ENCODE data around the gene FGF4. TPM values are rescaled to one million over a fixed set of nuclear protein-coding genes. Genes with fewer than 3 reads are reported as not detected.

The FGF4 gene, protein sequence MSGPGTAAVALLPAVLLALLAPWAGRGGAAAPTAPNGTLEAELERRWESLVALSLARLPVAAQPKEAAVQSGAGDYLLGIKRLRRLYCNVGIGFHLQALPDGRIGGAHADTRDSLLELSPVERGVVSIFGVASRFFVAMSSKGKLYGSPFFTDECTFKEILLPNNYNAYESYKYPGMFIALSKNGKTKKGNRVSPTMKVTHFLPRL
- total RNA-seq: not detected in 2 replicates

DNA sequence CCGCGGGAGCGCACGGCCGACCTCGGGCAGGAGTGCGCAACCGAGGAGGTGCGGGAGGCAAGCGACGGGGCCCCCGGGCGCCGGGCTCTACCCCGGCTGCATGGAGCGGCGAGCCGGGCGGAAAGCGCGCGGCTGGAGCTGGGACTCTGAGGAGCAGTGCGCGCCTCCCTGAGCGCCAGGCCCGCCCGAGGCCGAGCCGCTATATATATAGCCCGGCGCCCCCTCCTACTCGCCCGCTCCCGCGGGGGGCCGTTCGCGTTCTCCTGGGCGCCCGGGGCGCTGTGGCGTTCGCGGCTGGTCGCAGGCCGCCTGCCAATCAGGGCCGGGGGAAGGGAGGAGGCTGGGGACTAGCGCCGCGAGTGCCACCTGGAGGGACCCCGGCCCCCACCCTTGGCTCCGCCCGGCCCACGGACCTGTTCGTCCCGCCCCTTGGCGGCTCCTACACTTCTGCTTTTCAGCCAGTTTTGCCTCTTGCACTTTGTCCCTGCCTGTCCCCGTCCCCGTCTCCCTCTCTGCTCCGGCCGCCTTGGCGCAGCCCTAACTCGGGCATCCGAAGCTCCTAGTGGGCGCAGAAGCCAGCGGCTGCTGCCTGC lies at the start of gene FGF4:
TSS of gene FGF4 (minus strand) at position 179 of the 593 bp plus-strand sequence. CDS start 257 bp downstream, outside the sequence.

DNA sequence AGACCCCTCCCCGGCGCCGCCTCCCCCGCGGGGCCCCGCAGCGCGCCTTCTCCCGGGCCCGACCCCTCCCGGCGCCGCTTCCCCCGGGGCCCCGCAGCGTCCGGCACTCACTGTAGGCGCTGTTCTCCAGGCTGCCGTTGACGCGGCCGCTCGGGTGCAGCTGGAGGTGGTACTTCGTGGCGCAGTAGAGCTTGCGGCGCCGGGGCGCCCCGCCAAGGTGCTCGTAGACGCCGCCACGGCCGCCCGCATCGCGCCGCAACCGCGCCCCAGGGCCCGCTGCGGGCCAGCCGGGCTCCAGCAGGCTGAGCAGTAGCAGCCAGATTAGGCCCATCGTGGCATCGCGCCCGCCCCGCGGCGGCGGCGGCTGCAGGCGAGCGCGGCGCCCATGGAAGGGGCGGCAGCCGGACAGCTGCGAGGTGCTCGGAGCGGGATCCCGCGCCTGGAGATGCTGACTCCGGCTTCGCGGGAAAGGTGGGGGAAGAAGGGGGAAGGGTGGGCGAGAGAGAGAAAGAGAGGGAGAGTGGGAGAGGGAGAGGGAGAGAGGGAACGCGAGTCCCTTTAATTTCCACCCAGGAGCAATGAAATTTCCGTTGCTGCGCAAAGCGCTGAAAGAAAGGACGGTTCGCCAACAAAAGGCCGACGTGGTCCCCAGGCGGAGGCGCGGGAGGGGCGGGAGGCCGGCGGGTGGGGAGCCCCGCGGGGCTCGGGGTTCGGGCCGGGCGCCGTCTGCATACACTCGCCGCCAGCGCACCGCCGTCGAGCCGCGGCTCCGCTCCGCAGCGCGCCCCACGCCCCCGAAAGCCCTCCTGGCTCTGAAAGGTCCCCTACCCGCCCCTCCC lies 43.7 kb upstream of the FGF4 start, which contains the start of gene FGF3:
TSS of gene FGF3 (minus strand) at position 814 of the 839 bp plus-strand sequence. CDS start at position 331, 483 bp downstream.

Other genes starting within 250 kb of the FGF4 start
- 400 and 940 TPM in 2 replicates for gene CCND1, start 134.2 kb downstream of the FGF4 start, total RNA-seq
- gene LTO1, start 100.0 kb downstream of the FGF4 start, total RNA-seq: 24.0 and 24.8 TPM in 2 replicates
- gene FGF19, start 71.3 kb downstream of the FGF4 start, total RNA-seq: not detected in 2 replicates
- gene FGF3, start 44.1 kb upstream of the FGF4 start, total RNA-seq: not detected in 2 replicates